NCI-H2227 (cell line): ENCODE measurements around the gene ZNF30.
"Not testable (repeated sequence)": the region's sequence is repeated elsewhere in the genome, so short reads cannot be mapped to it uniquely, and the experiment has no call there.

Source experiments
- DNase-seq: peaks from one replicate; lab custom pipeline; 2025; ENCODE audit not compliant: unreplicated experiment; lab: John Stamatoyannopoulos, UW

Gene ZNF30

GRCh38 chr19:34960103-34960805 lies 33.6 kb downstream of the ZNF30 start:
- no peak for DNase-seq

DNA sequence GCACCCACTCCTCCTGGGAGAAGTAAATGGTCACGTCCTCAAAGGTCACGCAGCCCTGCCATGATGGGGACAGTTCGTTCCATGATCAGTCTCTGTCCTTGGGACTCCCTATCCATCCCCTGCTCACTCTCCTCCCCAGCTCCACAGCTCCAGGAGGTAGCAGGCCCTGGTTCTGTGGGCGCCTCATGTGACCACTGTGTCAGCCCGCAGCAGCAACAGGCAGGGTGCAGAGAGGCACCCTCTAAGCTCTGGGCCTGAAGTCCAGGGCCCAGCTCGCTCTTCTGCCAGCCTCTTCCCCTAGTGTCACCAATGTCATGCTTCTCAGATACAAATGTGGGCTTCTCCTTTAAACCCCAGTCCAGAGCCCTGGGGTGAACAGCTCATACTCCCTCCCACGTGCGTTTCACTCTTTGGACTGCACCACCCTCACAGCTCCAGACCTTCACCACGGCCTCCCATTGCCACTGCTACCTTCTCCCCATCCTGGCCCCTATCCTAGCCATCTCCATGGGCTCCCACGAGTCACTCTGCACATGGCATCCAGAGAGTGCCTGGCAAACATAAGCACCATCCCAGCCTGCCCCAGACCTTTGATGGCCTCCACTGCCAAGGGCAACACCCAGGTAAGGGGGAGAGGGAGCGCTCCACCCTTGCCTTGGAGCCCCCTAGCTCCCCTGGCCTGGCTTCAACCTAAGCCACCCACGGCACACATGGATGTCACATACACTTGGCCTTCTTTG lies 34.4 kb downstream of the ZNF30 start:
- DNase-seq, result no peak

- no peak for DNase-seq
Measured at GRCh38 chr19:34961775-34962686, 35.3 kb downstream of the ZNF30 start.

DNA sequence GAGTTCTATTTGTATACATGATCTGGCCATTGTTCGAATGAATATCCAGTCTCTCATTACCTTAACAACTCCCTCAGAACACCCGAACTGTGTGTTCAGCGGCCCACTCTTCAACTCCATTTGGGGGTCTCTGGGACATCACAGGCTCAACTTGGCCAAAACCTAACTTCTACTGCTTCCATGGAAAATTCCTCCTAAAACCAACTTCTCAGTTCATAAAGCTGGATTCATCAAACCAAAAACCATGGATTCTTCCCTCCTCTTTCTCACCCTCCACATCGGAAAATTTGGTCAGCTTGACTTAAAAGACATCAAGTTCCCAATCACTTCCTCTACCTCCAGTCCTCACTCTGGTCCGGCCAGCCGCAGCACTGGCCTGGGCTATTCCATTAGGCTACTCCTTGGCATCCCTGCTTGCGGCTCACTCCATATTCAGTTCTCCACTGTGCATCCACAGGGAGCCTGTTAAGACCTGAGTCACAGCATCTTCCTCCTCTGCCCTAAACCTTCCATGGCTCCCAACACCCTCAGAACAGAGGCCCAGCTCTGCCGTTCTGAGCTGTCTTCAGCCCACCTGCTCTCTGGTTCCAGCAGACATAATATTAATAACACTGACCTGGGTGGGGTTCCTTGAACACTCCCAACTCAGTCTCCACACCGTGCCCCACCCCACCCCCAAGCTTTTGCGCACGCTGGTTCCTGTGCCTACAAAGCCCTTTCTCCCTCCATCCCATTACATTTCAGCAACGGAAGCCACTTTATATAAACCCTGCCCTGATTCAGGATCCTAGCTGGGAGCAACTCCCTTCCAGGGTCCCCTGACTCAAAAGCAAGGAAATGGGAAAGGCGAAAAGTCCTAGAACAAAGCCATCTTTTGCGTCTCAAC lies 36.2 kb downstream of the ZNF30 start:
- DNase-seq, result peak; percentile 58

GRCh38 chr19:34963573-34964406 lies 37.1 kb downstream of the ZNF30 start, which contains the start of gene ZNF792:
TSS of gene ZNF792 (minus strand) at chr19:34964229. CDS start at chr19:34963662, 567 bp downstream.
- peak; percentile 94 for DNase-seq

- DNase-seq, result no peak
Measured at GRCh38 chr19:34964598-34964997, 37.9 kb downstream of the ZNF30 start.

GRCh38 chr19:34965505-34965904 lies 38.8 kb downstream of the ZNF30 start:
- not testable (repeated sequence) for DNase-seq

DNA sequence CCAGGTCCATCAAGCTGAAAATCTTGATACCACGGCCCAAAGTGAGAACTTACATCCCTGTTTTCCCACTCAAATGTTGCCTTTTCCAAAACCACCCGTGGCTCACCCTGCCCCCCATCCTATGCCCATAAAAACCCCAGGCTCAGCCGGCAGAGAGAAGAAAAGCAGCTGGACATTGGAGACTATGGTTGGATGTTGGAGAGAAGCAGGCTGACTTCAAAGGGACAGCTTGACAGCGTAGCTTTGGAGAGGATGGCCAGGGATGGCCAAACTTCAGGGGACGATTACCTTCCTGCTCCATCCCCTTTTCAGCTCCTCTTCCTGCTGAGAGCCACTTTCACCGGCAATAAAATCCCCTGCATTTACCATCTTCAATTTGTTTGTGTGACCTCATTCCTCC lies 40.8 kb downstream of the ZNF30 start:
- DNase-seq, result no peak

- no peak for DNase-seq
Measured at GRCh38 chr19:34969721-34970120, 43.0 kb downstream of the ZNF30 start.

- not testable (repeated sequence) for DNase-seq
Measured at GRCh38 chr19:34970185-34970780, 43.6 kb downstream of the ZNF30 start.

DNA sequence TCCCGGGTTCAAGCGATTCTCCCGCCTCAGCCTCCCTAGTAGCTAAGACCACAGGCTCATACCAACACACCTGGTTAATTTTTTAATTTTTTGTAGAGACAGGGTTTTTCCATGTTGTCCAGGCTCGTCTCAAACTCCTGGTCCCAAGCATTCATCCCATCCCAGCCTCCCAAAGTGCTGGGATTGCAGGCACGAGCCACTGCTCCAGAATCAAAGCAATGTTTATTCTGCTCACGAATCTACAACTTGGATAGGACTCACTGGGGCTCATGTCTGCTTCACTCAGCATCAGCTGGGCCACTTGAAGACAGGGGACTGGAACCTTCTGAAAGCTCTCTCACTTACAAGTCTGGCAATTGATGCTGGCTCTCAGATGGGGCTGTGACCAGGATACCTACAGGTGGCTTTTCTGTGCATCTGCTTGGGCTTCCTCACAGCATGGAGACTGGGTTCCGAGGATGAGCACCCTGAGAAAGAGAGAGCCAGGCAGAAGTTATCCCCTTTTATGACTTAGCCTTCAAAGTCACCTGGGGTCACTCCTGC lies 45.5 kb downstream of the ZNF30 start:
- DNase-seq, result no peak

GRCh38 chr19:34974646-34975045 lies 47.9 kb downstream of the ZNF30 start:
- no peak for DNase-seq

GRCh38 chr19:34975056-34975455 lies 48.4 kb downstream of the ZNF30 start:
- no peak for DNase-seq

DNA sequence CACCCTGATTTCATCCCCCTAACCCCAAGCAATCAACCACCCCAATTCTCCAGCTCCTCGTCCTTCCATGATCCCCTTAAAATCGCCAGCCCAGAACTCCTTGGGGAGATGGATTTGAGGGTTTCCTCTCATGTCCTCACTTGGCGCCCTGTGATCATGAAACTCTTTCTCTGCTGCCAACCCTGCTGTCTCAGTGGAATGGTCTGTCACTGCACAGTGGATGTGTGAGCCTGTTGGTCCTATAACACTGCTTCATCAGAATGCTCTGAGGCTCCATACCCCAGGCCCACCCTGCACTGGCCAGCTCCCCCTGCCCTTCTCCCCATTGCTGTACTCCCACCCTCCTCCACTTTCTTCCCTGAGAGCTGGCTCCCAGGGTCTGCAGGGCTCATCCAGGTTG lies 49.9 kb downstream of the ZNF30 start:
- no peak for DNase-seq

DNA sequence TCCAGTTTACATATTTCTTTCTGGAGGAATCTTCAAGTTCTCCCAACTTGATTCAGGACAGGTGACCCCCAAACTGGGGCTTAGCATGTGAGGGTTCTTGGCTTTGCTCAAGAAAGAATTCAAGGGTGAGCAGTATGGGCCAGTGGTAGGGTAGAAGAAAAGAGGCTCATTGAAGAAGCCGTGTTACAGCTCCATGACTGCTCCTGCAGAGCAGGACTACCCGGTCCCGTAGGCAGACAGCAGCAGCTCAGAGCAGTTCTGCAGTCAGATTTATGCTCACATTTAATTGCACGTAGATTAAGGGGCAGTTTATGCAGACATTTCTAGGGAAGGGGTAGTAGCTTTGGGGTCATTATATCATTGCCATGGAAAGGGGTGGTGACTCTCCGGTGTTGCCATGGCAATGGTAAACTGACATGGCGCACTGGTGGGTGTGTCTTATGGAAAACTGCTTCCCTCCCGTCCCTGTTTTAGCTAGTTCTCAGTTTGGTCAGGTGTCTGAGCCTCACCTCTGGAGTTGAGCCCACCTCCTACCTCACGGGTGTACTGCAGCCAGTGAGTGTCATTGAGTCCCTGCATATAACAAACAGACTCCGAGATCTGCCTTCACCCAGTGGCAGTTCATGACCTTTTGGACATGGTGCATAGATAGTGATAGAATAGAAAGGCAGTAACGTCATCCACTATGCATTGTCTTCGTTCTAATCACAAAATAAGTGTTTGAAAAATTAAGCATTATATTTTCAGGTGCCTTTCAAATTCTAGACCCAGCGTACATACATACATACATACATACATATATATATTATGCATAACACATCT lies 53.3 kb downstream of the ZNF30 start:
- DNase-seq, result no peak

DNA sequence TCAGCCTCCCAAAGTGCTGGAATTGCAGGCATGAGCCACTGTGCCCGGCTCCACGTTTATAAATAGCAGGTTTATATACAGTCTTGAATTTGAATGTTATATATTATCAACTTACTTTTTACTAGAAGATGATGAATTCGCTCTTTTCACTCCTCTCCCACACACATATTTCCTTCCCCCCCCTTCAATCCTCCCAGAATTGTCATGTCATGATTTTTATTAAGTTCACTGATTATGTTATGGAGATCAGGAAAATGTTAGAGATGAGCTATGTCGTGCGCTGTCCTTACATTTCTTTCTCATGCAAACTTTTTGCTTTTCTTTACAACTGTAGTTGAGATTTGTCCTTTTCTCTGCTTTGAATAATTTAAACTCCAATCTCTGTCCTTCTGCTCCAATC lies 55.6 kb downstream of the ZNF30 start:
- DNase-seq, result no peak

- no peak for DNase-seq
Measured at GRCh38 chr19:34983786-34984185, 57.1 kb downstream of the ZNF30 start.

DNA sequence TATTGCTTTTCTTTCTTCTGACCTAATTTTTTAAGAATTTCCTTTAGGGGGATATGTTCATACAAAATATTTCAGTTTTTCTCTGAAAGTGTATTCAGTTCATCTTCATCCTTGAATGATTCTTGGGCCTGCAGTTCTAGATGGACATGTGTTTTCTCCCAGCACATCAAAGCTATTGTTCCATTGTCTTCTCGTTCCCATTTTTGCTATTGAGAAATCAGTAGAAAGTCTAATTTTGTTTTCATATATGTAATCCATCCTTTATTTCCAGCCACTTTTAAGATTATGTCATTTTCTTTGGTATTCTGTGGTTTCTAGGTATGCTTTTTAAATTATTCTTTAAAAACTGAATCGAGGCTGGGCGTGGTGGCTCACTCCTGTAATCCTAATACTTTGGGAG lies 57.6 kb downstream of the ZNF30 start:
- no peak for DNase-seq
